Loucy (cell line): Measurements from ENCODE around the gene USP47.

Experiments
- H2AFZ ChIP-seq: fragments of 200-600 bp; sonication (generic); 2 replicates; pipeline ENCODE4 v1.6.0; 2016; ENCODE audit warnings: antibody characterized with exemption, mild to moderate bottlenecking, low read length, moderate library complexity
- H3F3A ChIP-seq: fragments of 200-600 bp; 2 replicates; pipeline ENCODE4 v1.6.0; 2016; ENCODE audit warnings: antibody characterized with exemption, low read depth, mild to moderate bottlenecking
- H3K27me3 ChIP-seq: fragments of 200-600 bp; sonication (generic); 2 replicates; pipeline ENCODE4 v1.6.1; 2014; ENCODE audit warnings: low read length, mild to moderate bottlenecking; ENCODE audit not compliant: insufficient read depth, poor library complexity, severe bottlenecking
- H3K36me3 ChIP-seq: fragments of 200-600 bp; sonication (generic); 2 replicates; pipeline ENCODE4 v1.6.1; 2016; ENCODE audit warnings: low read length; ENCODE audit not compliant: insufficient read depth
- H3K4me1 ChIP-seq: fragments of 200-600 bp; sonication (generic); 2 replicates; pipeline ENCODE4 v1.5.1; 2014; ENCODE audit warnings: low read length, mild to moderate bottlenecking; ENCODE audit not compliant: insufficient read depth, poor library complexity, severe bottlenecking
- H3K4me2 ChIP-seq: fragments of 200-600 bp; sonication (generic); 2 replicates; pipeline ENCODE4 v1.6.0; 2014; ENCODE audit warnings: antibody characterized with exemption, low read length, low read depth, mild to moderate bottlenecking; ENCODE audit not compliant: poor library complexity, severe bottlenecking
- H3K4me3 ChIP-seq: fragments of 200-600 bp; sonication (generic); 2 replicates; pipeline ENCODE4 v1.5.1; 2014; ENCODE audit warnings: low read length, mild to moderate bottlenecking, mixed read lengths; ENCODE audit not compliant: poor library complexity, severe bottlenecking
- H3K79me2 ChIP-seq: fragments of 200-600 bp; sonication (generic); 2 replicates; pipeline ENCODE4 v1.6.1; 2014; ENCODE audit warnings: low read length; ENCODE audit not compliant: insufficient read depth
- H3K9ac ChIP-seq: fragments of 200-600 bp; sonication (generic); 2 replicates; pipeline ENCODE4 v1.6.0; 2014; ENCODE audit warnings: mild to moderate bottlenecking, low read depth, low read length, moderate library complexity; ENCODE audit not compliant: poor library complexity, severe bottlenecking
- H3K9me2 ChIP-seq: fragments of 200-600 bp; sonication (generic); replicated peaks from 2 replicates; pipeline ENCODE4 v1.6.1; 2016; ENCODE audit warnings: low read depth, low read length, mixed read lengths
- H3K9me3 ChIP-seq: fragments of 200-600 bp; sonication (generic); 2 replicates; pipeline ENCODE4 v1.6.1; 2014; ENCODE audit warnings: mild to moderate bottlenecking, antibody characterized with exemption, low read length, low read depth; ENCODE audit not compliant: insufficient read depth
- H4K20me1 ChIP-seq: fragments of 200-600 bp; sonication (generic); 2 replicates; pipeline ENCODE4 v1.6.0; 2014; ENCODE audit warnings: antibody characterized with exemption, low read length, mild to moderate bottlenecking; ENCODE audit not compliant: insufficient read depth, poor library complexity, severe bottlenecking
- EZH2phosphoT487 ChIP-seq: fragments of 200-600 bp; IDR thresholded peaks from 2 replicates; pipeline ENCODE4 v1.6.1; 2018; ENCODE audit warnings: antibody characterized with exemption, mild to moderate bottlenecking, moderate library complexity, borderline replicate concordance
- TF ChIP-seq, protein P1 (sequence below): fragments of 200-600 bp; sonication (generic); conservative IDR thresholded peaks from 2 replicates; pipeline ENCODE4 v1.5.1; 2014; ENCODE audit warnings: mild to moderate bottlenecking, antibody characterized with exemption, low read length

Gene USP47

DNA sequence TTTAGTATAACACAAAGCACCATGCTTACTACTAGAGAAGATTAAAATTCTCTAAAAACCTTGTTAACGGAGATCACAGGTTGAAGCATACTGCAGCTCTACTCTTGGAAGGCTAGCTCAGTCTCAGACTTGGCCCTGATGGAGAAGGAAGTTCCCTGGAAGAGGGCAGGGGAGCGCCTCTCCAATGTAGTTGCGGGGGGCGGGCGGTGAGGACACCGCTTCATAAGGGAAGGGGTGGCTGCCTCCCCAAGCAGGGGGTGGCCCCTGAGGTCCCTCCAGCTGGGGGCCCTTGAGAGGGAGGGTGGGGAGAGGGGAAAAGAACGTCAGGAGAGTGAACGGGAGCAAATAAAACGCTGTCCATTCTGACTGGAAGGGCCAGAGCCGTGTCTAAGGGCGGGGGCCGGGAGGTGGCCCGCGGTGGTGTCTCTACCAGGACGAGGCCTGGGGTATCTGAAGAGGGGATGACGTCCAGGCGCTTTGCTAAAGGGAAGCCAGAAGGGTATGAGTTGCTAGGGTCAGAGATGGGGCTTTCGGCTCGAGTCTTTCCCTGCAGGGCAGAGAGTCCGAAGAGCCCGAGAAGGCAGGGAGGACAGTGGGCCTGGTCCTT is 553 bp upstream of the USP47 start:
- TF ChIP-seq, protein P1, sequence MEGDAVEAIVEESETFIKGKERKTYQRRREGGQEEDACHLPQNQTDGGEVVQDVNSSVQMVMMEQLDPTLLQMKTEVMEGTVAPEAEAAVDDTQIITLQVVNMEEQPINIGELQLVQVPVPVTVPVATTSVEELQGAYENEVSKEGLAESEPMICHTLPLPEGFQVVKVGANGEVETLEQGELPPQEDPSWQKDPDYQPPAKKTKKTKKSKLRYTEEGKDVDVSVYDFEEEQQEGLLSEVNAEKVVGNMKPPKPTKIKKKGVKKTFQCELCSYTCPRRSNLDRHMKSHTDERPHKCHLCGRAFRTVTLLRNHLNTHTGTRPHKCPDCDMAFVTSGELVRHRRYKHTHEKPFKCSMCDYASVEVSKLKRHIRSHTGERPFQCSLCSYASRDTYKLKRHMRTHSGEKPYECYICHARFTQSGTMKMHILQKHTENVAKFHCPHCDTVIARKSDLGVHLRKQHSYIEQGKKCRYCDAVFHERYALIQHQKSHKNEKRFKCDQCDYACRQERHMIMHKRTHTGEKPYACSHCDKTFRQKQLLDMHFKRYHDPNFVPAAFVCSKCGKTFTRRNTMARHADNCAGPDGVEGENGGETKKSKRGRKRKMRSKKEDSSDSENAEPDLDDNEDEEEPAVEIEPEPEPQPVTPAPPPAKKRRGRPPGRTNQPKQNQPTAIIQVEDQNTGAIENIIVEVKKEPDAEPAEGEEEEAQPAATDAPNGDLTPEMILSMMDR, result no peak
- TF ChIP-seq EZH2phosphoT487, result no peak
- H3K9me2 ChIP-seq, result no peaks in the 10 kb centered on the region
- H3F3A ChIP-seq, result no peaks in the 10 kb centered on the region; the same call in 1 of the 2 replicates
- H3K9ac ChIP-seq, result peak overlapping the region; percentile 95
- peaks cover 35% of the 10 kb centered on the region for H3K4me1 ChIP-seq
- H3K79me2 ChIP-seq, result peaks cover 44% of the 10 kb centered on the region
- H3K4me3 ChIP-seq, result peak overlapping the region; percentile 85
- no peaks in the 10 kb centered on the region for H3K36me3 ChIP-seq
- no peaks in the 10 kb centered on the region for H3K27me3 ChIP-seq
- H4K20me1 ChIP-seq, result peaks cover 34% of the 10 kb centered on the region
- no peaks in the 10 kb centered on the region for H3K9me3 ChIP-seq
- peak overlapping the region; percentile 100 for H2AFZ ChIP-seq
- H3K4me2 ChIP-seq, result peak overlapping the region; percentile 76

DNA sequence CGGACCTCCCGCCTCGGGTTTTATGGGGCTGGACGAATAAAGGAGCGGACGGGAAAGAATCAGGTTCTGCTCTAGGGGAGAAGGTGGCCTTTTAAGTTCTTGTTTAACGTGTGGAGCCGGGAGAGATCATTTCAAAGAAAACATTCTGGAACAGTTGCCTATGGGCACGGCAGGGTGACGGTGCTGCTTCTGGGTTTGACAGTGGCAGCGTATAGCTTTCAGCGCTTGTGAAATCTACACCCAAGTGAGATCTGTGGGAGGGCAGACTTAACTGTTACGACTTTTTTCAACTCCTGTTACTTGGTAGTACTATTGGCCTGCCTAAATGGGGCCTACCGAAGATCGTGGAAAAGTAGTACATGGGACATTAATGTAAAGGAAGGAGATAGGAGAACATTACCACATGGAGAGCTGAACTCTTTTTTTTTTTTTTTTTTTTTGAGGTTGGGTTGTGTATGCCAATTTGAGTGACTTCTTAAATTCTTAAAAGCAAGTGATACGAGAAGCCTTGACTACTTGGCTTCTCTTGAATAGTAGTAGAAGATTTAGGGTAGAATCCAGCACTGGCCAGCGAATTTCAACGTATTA is 743 bp downstream of the USP47 start:
- Histone ChIP-seq H3K4me2 (peak overlapping the region; percentile 98), H4K20me1 (peaks cover 47% of the 10 kb centered on the region), H3K4me3 (peak overlapping the region; percentile 85), H3K4me1 (peaks cover 48% of the 10 kb centered on the region), H3K9me3 (no peaks in the 10 kb centered on the region), H3K9me2 (no peaks in the 10 kb centered on the region), H3F3A (no peaks in the 10 kb centered on the region; the same call in 1 of the 2 replicates), H3K79me2 (peaks cover 57% of the 10 kb centered on the region), H3K36me3 (no peaks in the 10 kb centered on the region), H3K9ac (peak overlapping the region; percentile 95), H3K27me3 (no peaks in the 10 kb centered on the region), H2AFZ (peak overlapping the region; percentile 100)
- TF ChIP-seq, protein P1, result no peak
- TF ChIP-seq EZH2phosphoT487, result no peak

DNA sequence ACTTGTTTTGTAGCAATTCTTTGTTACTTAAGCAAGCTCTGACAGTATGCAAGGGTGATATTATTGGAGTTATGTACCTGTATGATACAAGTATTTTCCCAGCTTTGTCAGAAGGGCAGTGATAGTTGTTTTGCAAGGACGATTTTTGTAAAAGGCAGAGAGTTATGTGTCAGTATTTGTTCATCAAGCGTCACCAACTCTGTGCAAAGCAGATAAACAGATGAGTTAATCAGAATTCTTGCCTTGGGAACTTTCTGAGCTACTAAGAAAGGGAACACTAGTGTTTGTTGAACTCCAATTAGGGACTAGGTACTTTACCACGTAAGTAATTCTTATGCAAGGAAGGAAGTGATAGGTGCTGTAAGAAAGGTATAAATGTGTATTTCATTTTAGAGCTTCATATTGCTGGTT is 1.4 kb downstream of the USP47 start:
- H2AFZ ChIP-seq, result no peak overlapping the region
- H3K9me2 ChIP-seq, result no peaks in the 10 kb centered on the region
- H3K79me2 ChIP-seq, result peaks cover 64% of the 10 kb centered on the region
- H4K20me1 ChIP-seq, result peaks cover 54% of the 10 kb centered on the region
- H3K36me3 ChIP-seq, result no peaks in the 10 kb centered on the region
- H3F3A ChIP-seq, result no peaks in the 10 kb centered on the region; the same call in 1 of the 2 replicates
- H3K4me2 ChIP-seq, result peak overlapping the region; percentile 98
- peaks cover 55% of the 10 kb centered on the region for H3K4me1 ChIP-seq
- H3K9me3 ChIP-seq, result no peaks in the 10 kb centered on the region
- TF ChIP-seq, protein P1, result no peak
- TF ChIP-seq EZH2phosphoT487, result no peak
- peak overlapping the region; percentile 95 for H3K9ac ChIP-seq
- H3K27me3 ChIP-seq, result no peaks in the 10 kb centered on the region
- H3K4me3 ChIP-seq, result peak overlapping the region; percentile 85
